GM12878 (cell line): ENCODE measurements around the gene SLC39A1. TPM values are rescaled to one million over a fixed set of nuclear protein-coding genes. Genes with fewer than 3 reads are reported as not detected.
"Not testable (repeated sequence)": the region's sequence is repeated elsewhere in the genome, so short reads cannot be mapped to it uniquely, and the experiment has no call there.

Source experiments
- ATAC-seq: fragments of 200-7000 bp; cut with Tn5 transposase; 3 replicates; pipeline ENCODE4 v1.9.1; 2020; ENCODE audit warnings: mild to moderate bottlenecking, moderate library complexity
- BruUV-seq: library from RNA; stranded (reverse); fragments of 400-500 nt; replicated peaks from 2 replicates; lab custom pipeline; 2021; lab: Mats Ljungman, UMichigan
- CTCF ChIA-PET: fragments of 300-600 bp; sonication (Branson Sonifier 250); formaldehyde crosslinking; extraction: SDS; loops from one replicate; lab custom pipeline; 2021; ENCODE audit warnings: inconsistent platforms; lab: Yijun Ruan, JAX
- POLR2A ChIA-PET: fragments of 350-600 bp; formaldehyde crosslinking; extraction: SDS; loops from one replicate; lab custom pipeline; 2021; ENCODE audit warnings: inconsistent platforms; lab: Charles Lee
- RAD21 ChIA-PET: fragments of 300-600 bp; sonication (Branson Sonifier 250); formaldehyde crosslinking; loops from one replicate; lab custom pipeline; 2023; ENCODE audit warnings: antibody characterized with exemption; ENCODE audit not compliant: unreplicated experiment; lab: Charles Lee
- SMC1A ChIA-PET: fragments of 300-600 bp; sonication (Branson Sonifier 250); formaldehyde crosslinking; loops from one replicate; lab custom pipeline; 2023; ENCODE audit not compliant: unreplicated experiment, uncharacterized antibody; lab: Charles Lee
- DNase-seq: peaks from one replicate; pipeline ENCODE4 v3.0.0-alpha.2; 2011; ENCODE audit warnings: low read depth, low spot score
- FAIRE-seq: peaks from 3 replicates; lab custom pipeline; 2011; peaks lifted over from hg19 to GRCh38; lab: Jason Lieb, UNC
- H2AFZ ChIP-seq: 2 replicates; pipeline ENCODE4 v1.6.0; 2011; ENCODE audit warnings: low read depth, low read length, control low read depth; ENCODE audit not compliant: control insufficient read depth
- H3K27ac ChIP-seq: 2 replicates; pipeline ENCODE4 v1.5.1; 2011; ENCODE audit warnings: control low read depth; ENCODE audit not compliant: control insufficient read depth, insufficient read depth
- H3K27me3 ChIP-seq, 2 experiments: replicated peaks in 1 of 2; 2 replicates each; pipeline versions ENCODE4 v1.6.0 to v1.6.1; 2011; ENCODE audit warnings: low read length in 1 of 2; ENCODE audit not compliant: control insufficient read depth in 2 of 2, insufficient read depth in 2 of 2
- H3K36me3 ChIP-seq, 2 experiments: 2 replicates each; pipeline ENCODE4 v1.5.1; 2011; ENCODE audit warnings: low read length in 1 of 2; ENCODE audit not compliant: control insufficient read depth in 2 of 2, insufficient read depth in 2 of 2
- H3K4me1 ChIP-seq: 2 replicates; pipeline ENCODE4 v1.6.1; 2011; ENCODE audit warnings: mild to moderate bottlenecking, low read length, moderate library complexity, mixed read lengths; ENCODE audit not compliant: control insufficient read depth, insufficient read depth
- H3K4me2 ChIP-seq: 2 replicates; pipeline ENCODE4 v1.6.0; 2011; ENCODE audit warnings: control low read depth; ENCODE audit not compliant: control insufficient read depth, insufficient read depth
- H3K4me3 ChIP-seq: fragments of 200-600 bp; sonication (generic); 2 replicates; pipeline ENCODE4 v1.5.1; 2016
- H3K79me2 ChIP-seq: 2 replicates; pipeline ENCODE4 v1.6.0; 2011; ENCODE audit warnings: low read length; ENCODE audit not compliant: control insufficient read depth, insufficient read depth
- H3K9ac ChIP-seq: 2 replicates; pipeline ENCODE4 v1.8.0; 2011; ENCODE audit warnings: low read length, control low read depth, mixed read lengths; ENCODE audit not compliant: control insufficient read depth, insufficient read depth
- H3K9me3 ChIP-seq: replicated peaks from 3 replicates; pipeline ENCODE4 v1.5.1; 2011; ENCODE audit warnings: mild to moderate bottlenecking, low read length; ENCODE audit not compliant: control insufficient read depth, insufficient read depth
- H4K20me1 ChIP-seq: 2 replicates; pipeline ENCODE4 v1.6.0; 2011; ENCODE audit not compliant: control insufficient read depth, insufficient read depth
- ATF7 ChIP-seq: fragments of 450-650 bp; IDR thresholded peaks from 2 replicates; pipeline ENCODE4 v1.6.1; 2016; ENCODE audit warnings: low read depth, mild to moderate bottlenecking
- CBFB ChIP-seq: IDR thresholded peaks from 2 replicates; pipeline ENCODE4 v1.6.1; 2016; ENCODE audit warnings: antibody characterized with exemption, low read depth
- CHD2 ChIP-seq: IDR thresholded peaks from 2 replicates; pipeline ENCODE4 v1.6.1; 2011; ENCODE audit warnings: low read depth, low read length, improper control_type of control experiment, borderline replicate concordance
- EED ChIP-seq: sonication (generic); IDR thresholded peaks from 2 replicates; pipeline ENCODE4 v1.6.1; 2016; ENCODE audit warnings: antibody characterized with exemption, low read depth
- EGR1 ChIP-seq, 2 experiments: IDR thresholded peaks; 1 replicate in 1 of 2; 2 replicates in 1 of 2; pipeline ENCODE4 v1.6.1; 2011 to 2012; ENCODE audit warnings: low read depth in 2 of 2, low read length in 2 of 2, borderline replicate concordance in 1 of 2, mild to moderate bottlenecking in 1 of 2, moderate library complexity in 1 of 2
- IRF4 ChIP-seq: IDR thresholded peaks from 2 replicates; pipeline ENCODE4 v1.6.1; 2011; ENCODE audit warnings: low read depth, low read length
- KLF5 ChIP-seq: fragments of 450-650 bp; IDR thresholded peaks from 2 replicates; pipeline ENCODE4 v1.6.1; 2014; ENCODE audit warnings: mild to moderate bottlenecking; ENCODE audit not compliant: partially characterized antibody
- NBN ChIP-seq: fragments of 450-650 bp; IDR thresholded peaks from 2 replicates; pipeline ENCODE4 v1.6.1; 2016
- NFYB ChIP-seq: IDR thresholded peaks from 2 replicates; pipeline ENCODE4 v1.6.1; 2011; ENCODE audit warnings: low read depth, mild to moderate bottlenecking, low read length, improper control_type of control experiment, moderate library complexity; ENCODE audit not compliant: insufficient read depth
- POLR2AphosphoS5 ChIP-seq: IDR thresholded peaks from 2 replicates; pipeline ENCODE4 v1.6.1; 2011; ENCODE audit warnings: mild to moderate bottlenecking, low read length, inconsistent platforms
- RCOR1 ChIP-seq: conservative IDR thresholded peaks from 2 replicates; pipeline ENCODE4 v1.6.1; 2012; ENCODE audit warnings: low read depth, low read length, improper control_type of control experiment
- SMAD5 ChIP-seq: IDR thresholded peaks from 2 replicates; pipeline ENCODE4 v1.6.1; 2016; ENCODE audit warnings: antibody characterized with exemption, low read depth
- TBL1XR1 ChIP-seq: IDR thresholded peaks from 2 replicates; pipeline ENCODE4 v1.6.1; 2012; ENCODE audit warnings: low read depth, low read length, improper control_type of control experiment
- YBX1 ChIP-seq: fragments of 450-650 bp; IDR thresholded peaks from 2 replicates; pipeline ENCODE4 v1.6.1; 2016; ENCODE audit warnings: antibody characterized with exemption
- ZNF217 ChIP-seq: fragments of 450-650 bp; IDR thresholded peaks from 2 replicates; pipeline ENCODE4 v1.6.1; 2017; ENCODE audit warnings: antibody characterized with exemption, mild to moderate bottlenecking
- WGBS: methylation state at CpG from one replicate; pipeline ENCODE4 v1.1.6; 2016; ENCODE audit warnings: low lambda C conversion rate; ENCODE audit not compliant: insufficient replicate concordance, insufficient coverage; ENCODE audit errors: missing lambda C conversion rate; 5-methylcytosine and 5-hydroxymethylcytosine counted together
- in situ Hi-C: fragments of 300-500 bp; cut with MboI; formaldehyde crosslinking; loops from 9 replicates; pipeline ENCODE4 v1.14.3; 2018; ENCODE audit warnings: mixed read lengths
- intact Hi-C: fragments of 100-400 bp; cut with micrococcal nuclease; formaldehyde crosslinking; loops from one replicate; pipeline ENCODE4 v1.14.2; 2022; ENCODE audit not compliant: unreplicated experiment
- polyA plus RNA-seq, 11 experiments: library from polyadenylated mRNA; depleted of rRNA in 4 of 11; unstranded in 6 of 11; stranded (reverse) in 5 of 11; fragments of >200 nt; fragmentation: Nextera tagmentation in 4 of 11; fragmentation: Illumina TruSeq in 1 of 11; extraction: Ambion mirVana in 4 of 11; extraction: Trizol in 1 of 11; gene quantifications; 1 replicate in 1 of 11; 2 replicates in 10 of 11; pipeline versions ENCODE4 v1.2.1 to v1.2.3, GENCODE V29; 2011 to 2016; ENCODE audit warnings: inconsistent platforms in 2 of 11, missing spikeins in 2 of 11, low read depth in 1 of 11
- total RNA-seq, 4 experiments: library from RNA; depleted of rRNA in 3 of 4; stranded (reverse); fragments of >200 nt in 3 of 4; fragmentation: Illumina TruSeq in 1 of 4; extraction: Trizol in 1 of 4; gene quantifications; 2 replicates each; pipeline versions ENCODE4 v1.2.1 to v1.2.3, GENCODE V29; 2013 to 2021
- TF ChIP-seq, protein P1 (sequence below): fragments of 450-650 bp; conservative IDR thresholded peaks from 2 replicates; pipeline ENCODE4 v1.6.1; 2017; ENCODE audit warnings: mild to moderate bottlenecking, moderate library complexity
- TF ChIP-seq, protein P2 (sequence below): IDR thresholded peaks from 2 replicates; pipeline ENCODE4 v1.6.1; 2012; ENCODE audit warnings: low read depth, low read length, improper control_type of control experiment
- TF ChIP-seq, protein P3 (sequence below): fragments of 150-350 bp; IDR thresholded peaks from 2 replicates; pipeline ENCODE4 v1.6.1; 2016; ENCODE audit warnings: low read depth, low read length

SLC39A1 gene
- total and polyA plus RNA-seq, 10 of the 15 experiments (the other 5 are each of a cell fraction or from before 2014, with no cell fraction given) = 8.8 to 98.6 (median 72.4) TPM

DNA sequence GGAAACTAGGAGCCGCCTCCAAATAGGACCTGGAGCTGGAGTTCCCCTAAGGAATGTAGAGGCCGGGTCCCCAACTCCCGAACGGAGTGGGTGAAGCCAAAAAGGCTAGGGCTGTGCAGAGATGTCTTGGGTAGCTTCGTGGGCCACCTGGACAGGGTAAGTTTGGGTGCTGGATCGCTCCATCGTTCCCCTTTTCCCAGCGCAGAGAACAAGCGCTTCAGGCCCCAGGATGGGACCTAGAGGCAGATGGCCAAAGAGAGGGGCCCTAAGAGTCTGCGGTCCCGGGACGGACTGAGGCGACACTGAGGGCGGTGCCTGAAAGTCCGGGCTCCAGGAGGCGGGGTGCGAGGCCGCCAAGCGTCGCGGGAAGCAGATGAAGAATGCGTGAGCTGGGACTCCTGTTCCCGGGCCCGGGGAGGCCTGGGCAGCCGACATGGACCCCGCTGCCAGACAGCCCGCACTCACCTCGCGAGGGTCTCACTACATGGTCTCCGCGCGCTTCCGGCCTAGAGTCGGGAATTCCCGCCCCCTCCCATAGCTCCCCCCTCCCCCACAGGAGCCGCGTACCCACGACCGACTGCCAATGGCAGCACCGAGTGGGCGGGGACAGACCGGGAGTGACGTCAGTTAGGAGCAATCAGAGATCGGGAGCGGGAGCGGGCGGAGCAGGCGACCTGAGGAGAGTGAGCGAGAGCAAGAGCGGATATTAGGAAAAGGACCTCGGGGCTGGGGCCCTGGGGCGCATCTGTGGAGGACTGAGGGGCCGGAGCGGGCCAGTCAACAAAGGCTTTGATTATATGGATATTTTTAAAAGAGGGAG, at the start of gene SLC39A1 (continued):
- TF ChIP-seq, protein P1, sequence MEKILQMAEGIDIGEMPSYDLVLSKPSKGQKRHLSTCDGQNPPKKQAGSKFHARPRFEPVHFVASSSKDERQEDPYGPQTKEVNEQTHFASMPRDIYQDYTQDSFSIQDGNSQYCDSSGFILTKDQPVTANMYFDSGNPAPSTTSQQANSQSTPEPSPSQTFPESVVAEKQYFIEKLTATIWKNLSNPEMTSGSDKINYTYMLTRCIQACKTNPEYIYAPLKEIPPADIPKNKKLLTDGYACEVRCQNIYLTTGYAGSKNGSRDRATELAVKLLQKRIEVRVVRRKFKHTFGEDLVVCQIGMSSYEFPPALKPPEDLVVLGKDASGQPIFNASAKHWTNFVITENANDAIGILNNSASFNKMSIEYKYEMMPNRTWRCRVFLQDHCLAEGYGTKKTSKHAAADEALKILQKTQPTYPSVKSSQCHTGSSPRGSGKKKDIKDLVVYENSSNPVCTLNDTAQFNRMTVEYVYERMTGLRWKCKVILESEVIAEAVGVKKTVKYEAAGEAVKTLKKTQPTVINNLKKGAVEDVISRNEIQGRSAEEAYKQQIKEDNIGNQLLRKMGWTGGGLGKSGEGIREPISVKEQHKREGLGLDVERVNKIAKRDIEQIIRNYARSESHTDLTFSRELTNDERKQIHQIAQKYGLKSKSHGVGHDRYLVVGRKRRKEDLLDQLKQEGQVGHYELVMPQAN = peak; percentile 31; the same call in 1 of the 2 replicates
- no peak; the same call in 1 of the 2 replicates for TF ChIP-seq SMAD5
- peak; percentile 96 for TF ChIP-seq ATF7
- TF ChIP-seq, protein P2, sequence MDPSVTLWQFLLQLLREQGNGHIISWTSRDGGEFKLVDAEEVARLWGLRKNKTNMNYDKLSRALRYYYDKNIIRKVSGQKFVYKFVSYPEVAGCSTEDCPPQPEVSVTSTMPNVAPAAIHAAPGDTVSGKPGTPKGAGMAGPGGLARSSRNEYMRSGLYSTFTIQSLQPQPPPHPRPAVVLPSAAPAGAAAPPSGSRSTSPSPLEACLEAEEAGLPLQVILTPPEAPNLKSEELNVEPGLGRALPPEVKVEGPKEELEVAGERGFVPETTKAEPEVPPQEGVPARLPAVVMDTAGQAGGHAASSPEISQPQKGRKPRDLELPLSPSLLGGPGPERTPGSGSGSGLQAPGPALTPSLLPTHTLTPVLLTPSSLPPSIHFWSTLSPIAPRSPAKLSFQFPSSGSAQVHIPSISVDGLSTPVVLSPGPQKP = peak; percentile 38; the same call in 1 of the 2 replicates
- no peak for TF ChIP-seq IRF4
- TF ChIP-seq RCOR1 = no peak; the same call in 1 of the 2 replicates
- TF ChIP-seq EED = peak; percentile 2; the same call in 1 of the 2 replicates
- peak in 1 of 2 experiments; percentile 64; a peak in 1 of 3 replicates for TF ChIP-seq EGR1 (IDR thresholded peaks at IDR 0.05; ENCODE audit: borderline replicate concordance in 1 of 2, low read depth in 2 of 2, low read length in 2 of 2)
- TF ChIP-seq YBX1 = no peak
- peak; percentile 82; the same call in 1 of the 2 replicates for TF ChIP-seq CBFB
- TF ChIP-seq KLF5 = no peak
- TF ChIP-seq, protein P3, sequence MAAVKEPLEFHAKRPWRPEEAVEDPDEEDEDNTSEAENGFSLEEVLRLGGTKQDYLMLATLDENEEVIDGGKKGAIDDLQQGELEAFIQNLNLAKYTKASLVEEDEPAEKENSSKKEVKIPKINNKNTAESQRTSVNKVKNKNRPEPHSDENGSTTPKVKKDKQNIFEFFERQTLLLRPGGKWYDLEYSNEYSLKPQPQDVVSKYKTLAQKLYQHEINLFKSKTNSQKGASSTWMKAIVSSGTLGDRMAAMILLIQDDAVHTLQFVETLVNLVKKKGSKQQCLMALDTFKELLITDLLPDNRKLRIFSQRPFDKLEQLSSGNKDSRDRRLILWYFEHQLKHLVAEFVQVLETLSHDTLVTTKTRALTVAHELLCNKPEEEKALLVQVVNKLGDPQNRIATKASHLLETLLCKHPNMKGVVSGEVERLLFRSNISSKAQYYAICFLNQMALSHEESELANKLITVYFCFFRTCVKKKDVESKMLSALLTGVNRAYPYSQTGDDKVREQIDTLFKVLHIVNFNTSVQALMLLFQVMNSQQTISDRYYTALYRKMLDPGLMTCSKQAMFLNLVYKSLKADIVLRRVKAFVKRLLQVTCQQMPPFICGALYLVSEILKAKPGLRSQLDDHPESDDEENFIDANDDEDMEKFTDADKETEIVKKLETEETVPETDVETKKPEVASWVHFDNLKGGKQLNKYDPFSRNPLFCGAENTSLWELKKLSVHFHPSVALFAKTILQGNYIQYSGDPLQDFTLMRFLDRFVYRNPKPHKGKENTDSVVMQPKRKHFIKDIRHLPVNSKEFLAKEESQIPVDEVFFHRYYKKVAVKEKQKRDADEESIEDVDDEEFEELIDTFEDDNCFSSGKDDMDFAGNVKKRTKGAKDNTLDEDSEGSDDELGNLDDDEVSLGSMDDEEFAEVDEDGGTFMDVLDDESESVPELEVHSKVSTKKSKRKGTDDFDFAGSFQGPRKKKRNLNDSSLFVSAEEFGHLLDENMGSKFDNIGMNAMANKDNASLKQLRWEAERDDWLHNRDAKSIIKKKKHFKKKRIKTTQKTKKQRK = no peak
- no peak; the same call in 1 of the 2 replicates for TF ChIP-seq TBL1XR1
- TF ChIP-seq NBN = peak; percentile 64; the same call in 1 of the 2 replicates
- peak; percentile 90 for TF ChIP-seq NFYB
- peak; percentile 91 for TF ChIP-seq CHD2
- TF ChIP-seq POLR2AphosphoS5 = peak; percentile 72
- TF ChIP-seq ZNF217 = no peak

DNA sequence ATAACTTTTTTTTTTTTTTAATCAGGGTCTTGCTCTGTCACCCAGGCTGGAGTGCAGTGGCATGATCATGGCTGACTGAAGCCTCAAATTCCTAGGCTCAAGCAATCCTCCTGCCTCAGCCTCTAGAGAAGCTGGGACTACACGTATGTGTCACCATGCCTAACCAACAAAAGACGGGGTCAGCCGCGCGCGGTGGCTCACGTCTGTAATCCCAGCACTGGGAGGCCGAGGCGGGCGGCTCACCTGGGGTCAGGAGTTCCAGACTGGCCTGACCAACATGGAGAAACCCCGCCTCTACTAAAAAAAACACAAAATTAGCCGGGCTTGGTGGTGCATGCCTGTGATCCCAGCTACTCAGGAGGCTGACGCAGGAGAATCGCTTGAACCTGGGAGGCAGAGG, 49.2 kb upstream of the SLC39A1 start:
- H4K20me1 ChIP-seq, H3K4me1 ChIP-seq, H3K36me3 ChIP-seq, H3K9me3 ChIP-seq, H3K27me3 ChIP-seq, intact Hi-C loops, H3K4me3 ChIP-seq, FAIRE-seq, ATAC-seq, H3K9ac ChIP-seq, H3K27ac ChIP-seq, CTCF ChIA-PET, SMC1A ChIA-PET, H3K4me2 ChIP-seq, BruUV-seq, DNase-seq, H3K79me2 ChIP-seq, in situ Hi-C loops, H2AFZ ChIP-seq: not testable (repeated sequence)
- POLR2A ChIA-PET = interaction anchor here (1.1 kb wide), 1 partner anchor 11 kb away, joined by 3 read pairs; no protein-coding TSS in a partner anchor
- WGBS = 91% methylated on average over 14 of the region's 14 CpGs
- RAD21 ChIA-PET = interaction anchor here (1.5 kb wide), 1 partner anchor 145 kb away, joined by 4 read pairs; no protein-coding TSS in a partner anchor
